Stimulated activated naive CD8-positive, alpha-beta T cell treated with anti-CD3 and anti-CD28 coated beads, Interleukin-15, Interleukin-2, amounts not matched to agents 100 U/mL and 50 U/mL, for 24 hours (primary cell): ENCODE measurements around the gene TMEM135.
"Not testable (repeated sequence)": the region's sequence is repeated elsewhere in the genome, so short reads cannot be mapped to it uniquely, and the experiment has no call there.

Experiments used
- ATAC-seq: fragments of 150-1000 bp; cut with Tn5 transposase; one replicate; pipeline ENCODE4 v1.10.0; 2021
- DNase-seq: peaks from one replicate; pipeline ENCODE4 v3.0.0; 2021

The TMEM135 gene

GRCh38 chr11:87076874-87077429, 39.2 kb downstream of the TMEM135 start:
- no peak for ATAC-seq
- DNase-seq, result no peak

- DNase-seq (no peak), ATAC-seq (no peak)
Observed at GRCh38 chr11:87081358-87081757, 43.6 kb downstream of the TMEM135 start.

DNA sequence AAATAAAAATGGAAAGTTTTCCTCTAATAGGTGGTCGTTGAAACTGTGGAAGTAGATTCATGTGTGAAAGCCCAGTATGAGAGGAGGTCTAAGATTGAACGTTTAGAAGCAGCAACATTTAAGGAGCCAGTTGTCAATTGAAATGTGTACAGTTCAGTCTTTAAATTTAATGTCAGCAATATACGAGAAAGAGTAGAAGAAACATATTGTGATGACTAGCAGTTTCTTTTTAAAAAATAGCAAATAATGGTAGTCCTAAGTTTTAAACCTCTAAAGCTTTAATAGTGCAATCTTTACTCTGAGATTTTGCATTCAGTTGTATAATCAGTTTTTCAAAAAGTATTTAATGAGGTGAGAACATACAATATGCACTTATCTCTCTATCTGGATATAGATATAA, 44.9 kb downstream of the TMEM135 start:
- DNase-seq (no peak), ATAC-seq (no peak)

DNA sequence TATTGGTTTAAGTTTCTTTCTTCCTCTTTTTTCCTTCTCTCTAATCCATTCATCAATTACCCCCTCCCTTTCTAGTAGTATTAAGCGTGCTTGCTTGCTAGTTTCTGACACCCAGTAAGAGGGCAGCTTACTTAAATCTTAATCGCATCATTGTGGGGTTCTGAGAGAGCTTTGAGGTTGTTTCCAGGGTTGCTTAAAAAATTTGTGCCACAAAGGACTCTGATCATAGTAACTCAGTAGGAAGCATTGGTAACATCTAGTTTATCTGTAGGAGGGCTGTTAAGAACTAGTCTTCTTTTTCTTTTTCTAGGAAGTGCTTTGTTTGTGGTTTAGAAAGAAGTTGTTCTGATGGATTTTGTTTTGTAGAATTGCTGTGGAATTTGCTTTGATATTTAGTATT, 45.3 kb downstream of the TMEM135 start:
- DNase-seq (no peak), ATAC-seq (no peak)

DNA sequence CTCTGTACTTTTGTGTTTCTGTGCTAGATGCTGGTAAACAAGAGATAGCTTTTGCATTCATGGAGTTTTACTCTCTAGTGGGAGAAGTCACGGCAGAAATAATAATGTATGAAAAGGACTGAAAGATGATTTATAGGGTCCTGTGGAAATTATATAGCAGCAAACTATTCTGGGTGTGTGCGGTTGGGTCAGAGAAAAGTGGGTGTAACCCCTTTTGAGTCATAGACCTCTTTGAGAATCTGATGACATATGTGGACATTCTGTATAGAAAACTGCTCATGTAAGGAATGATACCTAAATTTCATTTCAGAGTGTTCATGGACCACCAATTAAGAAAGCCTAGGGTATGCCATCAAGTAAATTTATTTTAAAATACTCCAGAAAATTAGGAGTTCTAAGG, 54.4 kb downstream of the TMEM135 start:
- DNase-seq (no peak), ATAC-seq (no peak)

- ATAC-seq (no peak), DNase-seq (no peak)
Observed at GRCh38 chr11:87092567-87092966, 54.8 kb downstream of the TMEM135 start.

DNA sequence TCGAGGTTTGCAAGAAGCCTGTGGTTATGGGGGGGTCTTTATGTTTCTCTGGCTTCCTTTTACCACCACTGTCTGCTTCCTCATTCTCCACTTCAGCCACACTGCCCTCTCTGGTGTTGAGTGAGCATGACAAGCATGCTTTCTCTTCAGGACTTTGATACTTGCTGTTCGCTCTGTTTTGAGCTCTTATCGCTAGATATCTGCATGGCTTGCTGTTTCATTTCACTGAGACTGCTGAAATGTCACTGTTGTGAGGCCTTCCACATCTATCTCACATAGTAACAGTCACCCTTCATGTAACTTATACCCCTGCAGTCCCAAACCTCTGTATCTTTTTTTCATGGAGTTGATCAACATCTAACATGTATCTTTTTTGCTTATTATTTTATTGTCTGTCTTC, 59.8 kb downstream of the TMEM135 start:
- peak; percentile 66 for ATAC-seq
- DNase-seq, result peak; percentile 37

DNA sequence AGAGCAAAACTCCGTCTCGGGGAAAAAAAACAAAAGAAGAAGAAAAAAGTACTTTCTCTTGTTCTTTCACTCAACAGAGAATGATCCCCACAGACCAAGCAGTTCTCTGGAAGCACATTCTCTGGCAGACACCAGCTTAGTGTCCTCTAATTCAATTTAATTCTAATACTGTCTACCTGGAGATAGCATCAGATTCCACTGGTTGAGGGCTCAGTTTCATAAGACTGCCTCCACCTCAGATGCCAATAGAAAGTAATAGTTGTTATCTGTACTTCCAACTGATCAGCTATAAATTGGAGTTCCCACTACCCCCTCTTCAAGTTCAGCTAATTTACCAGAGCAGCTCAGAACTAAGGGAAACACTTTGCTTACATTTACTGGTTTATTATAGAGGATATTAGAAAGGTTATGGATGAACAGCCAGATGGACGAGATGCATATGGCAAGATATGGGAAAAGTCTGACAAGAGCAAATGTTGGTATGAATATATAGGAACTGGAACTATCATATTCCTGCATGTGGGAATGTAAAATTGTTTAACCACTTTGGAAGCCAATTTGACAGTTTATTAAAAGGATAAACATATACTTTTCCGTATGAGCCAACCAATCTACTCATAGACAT, 64.3 kb downstream of the TMEM135 start:
- DNase-seq (no peak), ATAC-seq (no peak)

DNA sequence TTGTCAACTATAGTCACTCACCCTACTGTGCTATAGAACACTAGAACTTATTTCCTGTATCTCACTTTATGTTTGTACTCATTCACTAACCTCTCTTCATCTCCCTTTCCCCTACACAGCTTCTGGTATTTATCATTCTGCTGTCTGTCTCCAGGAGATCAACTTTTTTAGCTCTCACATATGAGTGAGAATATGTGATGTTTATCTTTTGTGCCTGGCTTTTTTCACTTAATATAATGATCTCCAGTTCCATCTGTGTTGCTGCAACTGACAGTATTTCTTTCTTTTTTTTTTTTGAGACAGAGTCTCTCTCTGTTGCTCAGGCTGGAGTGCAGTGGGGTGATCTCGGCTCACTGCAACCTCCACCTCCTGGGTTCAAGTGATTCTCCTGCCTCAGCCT, 68.1 kb downstream of the TMEM135 start:
- DNase-seq, ATAC-seq: not testable (repeated sequence)

DNA sequence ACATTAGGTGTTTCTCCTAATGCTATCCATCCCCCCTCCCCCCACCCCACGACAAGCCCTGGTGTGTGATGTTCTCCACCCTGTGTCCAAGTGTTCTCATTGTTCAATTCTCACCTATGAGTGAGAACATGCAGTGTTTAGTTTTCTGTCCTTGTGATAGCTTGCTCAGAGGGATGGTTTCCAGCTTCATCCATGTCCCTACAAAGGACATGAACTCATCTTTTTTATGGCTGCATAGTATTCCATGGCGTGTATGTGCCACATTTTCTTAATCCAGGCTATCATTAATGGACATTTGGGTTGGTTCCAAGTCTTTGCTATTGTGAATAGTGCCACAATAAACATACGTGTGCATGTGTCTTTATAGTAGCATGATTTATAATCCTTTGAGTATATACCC, 69.6 kb downstream of the TMEM135 start:
- ATAC-seq, DNase-seq: not testable (repeated sequence)

- DNase-seq (no peak), ATAC-seq (no peak)
Observed at GRCh38 chr11:87110443-87111131, 72.9 kb downstream of the TMEM135 start.

DNA sequence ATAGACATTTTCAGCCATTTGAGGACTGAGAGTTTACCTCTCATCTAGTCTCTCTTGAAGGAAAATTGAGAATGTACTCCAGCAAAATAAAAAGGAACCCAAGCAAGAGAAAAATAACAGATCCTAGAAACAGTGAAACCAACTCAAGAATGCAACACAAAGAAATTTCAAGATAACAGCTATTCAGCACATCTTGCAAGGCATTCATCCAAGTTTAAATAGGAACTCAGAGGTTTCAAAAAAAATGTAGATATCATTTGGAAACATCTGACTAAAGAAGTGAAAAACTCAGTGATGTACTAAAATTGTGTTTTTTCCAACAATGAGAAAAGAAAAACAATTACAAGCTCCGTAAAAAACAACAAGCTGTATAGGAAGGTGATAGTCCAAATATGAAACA, 76.4 kb downstream of the TMEM135 start:
- ATAC-seq (no peak), DNase-seq (no peak)

DNA sequence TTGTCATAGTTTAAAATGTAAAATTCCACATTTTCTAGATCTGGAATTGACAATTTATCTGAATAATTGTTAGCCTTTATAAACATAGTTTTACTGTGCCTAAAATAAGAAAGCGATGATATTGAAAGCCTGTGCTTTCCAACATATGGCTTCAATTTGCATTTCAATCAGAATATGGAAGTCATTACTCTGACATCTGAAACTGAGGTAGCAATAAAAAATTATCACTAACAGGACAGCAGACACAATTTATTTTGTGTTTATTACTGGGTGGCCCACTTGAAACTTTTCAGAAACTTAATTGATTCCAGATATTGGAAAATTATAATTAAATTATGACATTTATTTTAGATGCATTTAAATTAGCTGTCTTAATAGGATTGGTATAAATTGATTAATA, 78.5 kb downstream of the TMEM135 start:
- ATAC-seq, result no peak

DNA sequence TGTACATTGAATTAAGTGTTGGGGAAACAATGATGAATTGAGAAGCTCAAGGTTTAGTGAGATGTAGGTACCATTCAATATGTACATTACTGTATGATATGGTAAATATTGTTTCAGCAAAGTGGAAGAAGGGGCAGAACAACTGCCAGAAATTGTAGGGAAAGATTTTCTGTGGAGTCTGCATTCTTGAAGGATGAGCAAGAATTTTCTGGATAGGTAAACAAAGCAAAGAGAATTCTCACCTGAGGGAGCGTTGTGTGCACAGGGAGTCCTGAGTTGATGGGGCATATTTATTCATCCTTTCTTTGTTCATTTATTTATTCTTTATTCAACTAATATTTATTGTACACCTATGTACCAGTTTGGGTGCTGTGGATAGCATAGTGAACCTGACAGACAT, 83.2 kb downstream of the TMEM135 start:
- no peak for DNase-seq
- ATAC-seq, result no peak

More for the DNA sequence above, 78.5 kb downstream of the TMEM135 start:
- no peak for DNase-seq

DNA sequence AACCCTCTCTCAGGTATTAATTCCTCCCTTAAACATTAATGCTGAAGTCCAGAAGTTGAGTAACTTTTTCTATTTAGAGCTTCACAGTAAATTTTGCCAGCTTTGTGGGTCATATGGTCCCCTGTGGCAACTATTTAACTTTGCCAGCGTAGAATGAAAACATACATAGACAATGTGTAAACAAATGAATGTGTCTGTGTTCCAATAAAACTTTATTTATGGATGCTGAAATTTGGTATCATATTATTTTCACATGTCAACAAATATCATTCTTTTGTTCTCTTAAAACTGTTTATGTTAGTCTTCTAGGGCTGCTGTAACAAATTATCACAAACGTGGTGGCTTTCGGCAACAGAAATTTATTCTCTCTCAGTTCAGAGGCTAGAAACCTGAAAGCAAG, 85.1 kb downstream of the TMEM135 start:
- no peak for DNase-seq

DNA sequence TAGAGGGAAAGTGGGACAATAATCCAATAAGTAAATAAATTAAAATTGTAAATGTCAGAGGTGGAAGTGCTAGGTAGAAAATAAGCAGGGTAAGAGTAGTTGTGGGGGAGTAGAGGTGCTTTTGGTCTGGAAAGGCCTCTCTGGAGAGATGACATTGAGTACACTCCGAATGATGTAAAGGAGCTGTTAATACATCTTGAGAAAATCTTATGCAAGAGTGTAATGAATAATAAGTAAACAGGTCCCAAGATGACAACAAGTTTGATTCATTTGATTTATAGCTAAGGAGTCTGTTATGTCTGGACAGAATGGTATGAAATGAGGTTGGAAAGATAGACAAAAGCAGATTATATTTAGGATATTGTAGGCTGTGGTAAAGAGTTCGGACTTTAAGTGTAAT, 87.5 kb downstream of the TMEM135 start:
- DNase-seq (no peak), ATAC-seq (no peak)

More for the DNA sequence above, 85.1 kb downstream of the TMEM135 start:
- ATAC-seq, result no peak

GRCh38 chr11:87127101-87127500, 89.4 kb downstream of the TMEM135 start:
- ATAC-seq, result no peak
- DNase-seq, result no peak

GRCh38 chr11:87128372-87128771, 90.6 kb downstream of the TMEM135 start:
- no peak for ATAC-seq
- DNase-seq, result no peak

DNA sequence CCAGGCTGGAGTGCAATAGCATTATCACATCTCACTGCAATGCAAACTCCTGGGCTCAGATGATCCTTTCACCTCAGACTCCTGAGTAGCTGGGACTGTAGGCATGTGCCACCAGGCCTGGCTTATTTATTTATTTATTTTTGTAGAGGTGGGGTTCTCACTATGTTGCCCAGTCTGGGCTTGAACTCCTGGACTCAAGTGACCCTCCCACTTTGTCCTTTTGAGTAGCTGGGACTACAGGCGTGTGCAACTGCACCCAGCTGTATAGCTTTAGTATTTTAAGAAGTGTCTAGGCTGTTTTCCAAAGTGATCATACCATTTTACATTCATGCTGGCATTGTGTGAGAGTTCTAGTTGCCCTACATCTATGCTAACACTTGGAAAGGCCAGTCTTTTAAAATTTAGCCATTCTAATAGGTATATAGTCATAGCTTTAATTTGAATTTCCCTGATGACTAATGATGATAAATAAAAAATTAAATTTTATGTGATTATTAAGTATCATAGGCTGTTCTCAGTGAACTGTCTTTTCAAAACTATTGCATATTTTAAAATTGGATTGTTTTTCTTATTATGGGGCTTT, 96.9 kb downstream of the TMEM135 start:
- ATAC-seq (no peak), DNase-seq (no peak)

DNA sequence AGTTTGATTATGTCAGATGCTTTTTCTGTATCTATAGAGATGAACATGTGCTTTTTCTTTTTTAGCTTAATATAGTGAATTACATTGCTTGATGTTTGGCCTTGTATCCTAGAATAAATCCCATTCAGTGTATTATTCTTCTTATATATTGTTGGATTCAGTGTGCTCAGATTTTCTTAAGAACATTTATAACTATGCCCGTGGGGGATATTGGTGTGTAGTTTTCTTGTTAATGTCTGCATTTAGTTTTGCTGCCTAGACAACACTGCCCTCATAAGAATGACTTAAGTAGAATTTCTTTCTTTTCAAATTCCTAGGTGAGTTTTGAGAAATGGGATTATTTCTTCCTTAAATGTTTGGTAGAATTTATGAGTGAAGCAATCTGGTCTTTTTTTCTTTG, 98.5 kb downstream of the TMEM135 start:
- no peak for DNase-seq
- no peak for ATAC-seq

DNA sequence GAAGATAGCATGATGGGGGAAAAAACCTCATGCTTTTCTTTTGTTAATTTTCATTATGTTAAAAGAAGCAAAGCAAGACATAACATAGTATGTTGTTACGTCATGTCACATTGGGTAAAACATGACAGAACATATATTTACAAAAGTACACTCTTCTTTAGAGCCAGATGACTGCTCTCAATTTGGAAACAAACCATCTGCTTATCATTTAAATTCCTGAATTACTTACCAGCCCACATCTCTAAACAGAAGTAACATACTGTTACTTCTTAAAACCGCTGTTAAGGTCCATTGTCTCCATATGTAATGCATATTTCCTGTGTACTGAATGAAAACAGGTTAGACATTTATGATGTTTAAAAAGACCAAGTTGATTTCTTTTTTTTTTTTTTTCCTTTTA, 100.0 kb downstream of the TMEM135 start:
- no peak for ATAC-seq
- no peak for DNase-seq

DNA sequence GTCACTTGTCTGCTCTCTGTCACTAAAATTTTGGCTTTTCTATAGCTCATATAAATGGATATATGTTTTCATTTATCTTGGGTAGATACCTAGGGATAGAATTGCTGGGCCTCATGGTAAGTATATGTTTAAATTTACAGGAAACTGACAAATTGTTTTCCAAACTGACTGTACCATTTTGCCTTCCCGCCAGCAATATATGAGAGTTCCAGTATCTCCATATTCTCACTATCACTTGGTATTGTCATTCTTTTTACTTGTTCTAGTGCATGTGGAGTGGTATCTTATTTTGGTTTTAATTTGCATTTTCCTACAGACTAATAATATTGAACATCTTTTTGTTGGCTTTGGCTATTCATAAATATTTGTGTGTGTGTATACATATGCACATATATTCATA, 101.7 kb downstream of the TMEM135 start:
- no peak for ATAC-seq

DNA sequence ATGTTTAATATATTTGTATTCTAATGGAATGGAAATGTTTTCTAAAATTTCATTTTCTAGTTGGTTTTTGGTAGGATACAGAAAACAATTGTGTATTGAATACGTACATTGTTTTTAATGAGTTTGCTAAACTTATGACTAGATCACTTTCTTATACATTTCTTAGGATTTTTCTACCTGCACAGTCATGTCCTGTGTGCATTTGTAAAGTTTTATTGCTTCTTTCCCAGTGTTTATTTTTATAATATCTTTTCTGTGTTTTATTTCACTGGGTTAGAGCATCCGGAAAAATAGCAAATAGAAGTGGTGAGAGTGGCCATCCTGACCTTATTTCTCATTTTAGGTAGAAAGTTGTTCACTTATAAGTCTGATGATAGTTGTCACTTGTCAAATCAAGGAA, 103.6 kb downstream of the TMEM135 start:
- ATAC-seq, result no peak
- no peak for DNase-seq

More for the DNA sequence above, 101.7 kb downstream of the TMEM135 start:
- no peak for DNase-seq
